ENCODE data around the gene TNFRSF6B. TPM values are rescaled to one million over a fixed set of nuclear protein-coding genes. Genes with fewer than 3 reads are reported as not detected.

Gene TNFRSF6B
- total and polyA plus RNA-seq, 2 donors (not counting 3 experiments of a cell fraction or from before 2014, with no cell fraction given) = 0.69 to 11.3 TPM

GRCh38 chr20:63667858-63668257 is 28.6 kb upstream of the TNFRSF6B start:
- TF ChIP-seq CTCF (IDR thresholded peaks at IDR 0.05; ENCODE audit: extremely low read depth in 1 of 2, insufficient read depth in 1 of 2, low read depth in 1 of 2, low read length in 2 of 2) = no peak
- no peak for TF ChIP-seq GATA2 (IDR thresholded peaks at IDR 0.05; ENCODE audit: insufficient read depth, insufficient read length, low read depth, low read length)
- TF ChIP-seq EZH2 (IDR thresholded peaks at IDR 0.05; ENCODE audit: borderline replicate concordance, low read depth, low read length, severe bottlenecking) = no peak
- no peak for TF ChIP-seq FOS (IDR thresholded peaks at IDR 0.05; ENCODE audit: borderline replicate concordance, insufficient read depth, low read length)
- TF ChIP-seq JUN (IDR thresholded peaks at IDR 0.05; ENCODE audit: borderline replicate concordance, insufficient read depth, insufficient read length, low read depth) = no peak
- TF ChIP-seq POLR2A (IDR thresholded peaks at IDR 0.05; ENCODE audit: low read depth, low read length) = no peak
- TF ChIP-seq MAX (IDR thresholded peaks at IDR 0.05; ENCODE audit: insufficient read depth, insufficient read length) = no peak
- TF ChIP-seq POLR2AphosphoS5 (IDR thresholded peaks at IDR 0.05; ENCODE audit: insufficient read depth, low read depth, low read length) = no peak
- TF ChIP-seq MYC (IDR thresholded peaks at IDR 0.05; ENCODE audit: low read depth, low read length) = no peak
- BruUV-seq (replicated peaks) = no TSS peak
- Histone ChIP-seq H2AFZ (ENCODE audit: low read depth, low read length) (no peak overlapping the region), H3K27me3 (ENCODE audit: control insufficient read depth in 2 of 2, insufficient read depth in 2 of 2, low read length in 2 of 2) (no peaks in the 10 kb centered on the region), H4K20me1 (replicated peaks; ENCODE audit: control insufficient read depth, extremely low read depth, insufficient read depth, low read length) (no peaks in the 10 kb centered on the region), H3K4me2 (ENCODE audit: insufficient read depth, low read length) (no peak overlapping the region), H3K36me3 (ENCODE audit: control insufficient read depth in 2 of 2, extremely low read depth in 1 of 2, insufficient read depth in 2 of 2, low read length in 2 of 2) (peaks cover 2 to 31% of the 10 kb centered on the region in 2 experiments), H3K9me1 (replicated peaks; ENCODE audit: control insufficient read depth, extremely low read depth, insufficient read depth, low read length) (no peaks in the 10 kb centered on the region), H3K27ac (ENCODE audit: insufficient read depth, low read depth, low read length) (no peak overlapping the region), H3K9ac (replicated peaks; ENCODE audit: extremely low read depth, insufficient read depth, low read length) (no peak overlapping the region), H3K4me3 (replicated peaks in 1 of 3; ENCODE audit: insufficient read depth in 1 of 3, low read depth in 1 of 3, low read length in 3 of 3) (no peak overlapping the region), H3K9me3 (replicated peaks; ENCODE audit: control insufficient read depth, insufficient read depth, low read length) (no peaks in the 10 kb centered on the region), H3K79me2 (ENCODE audit: control insufficient read depth, insufficient read depth, low read length) (peaks cover 3% of the 10 kb centered on the region), H3K4me1 (ENCODE audit: control insufficient read depth, extremely low read depth, insufficient read depth, low read length) (no peaks in the 10 kb centered on the region)
- dilution Hi-C loops (cut with MboI; ENCODE audit: extremely low pct_ligation_motif_present, low sequenced_read_pairs) = no loop called here
- FAIRE-seq (no peak), DNase-seq (ENCODE audit: low read depth, low spot score) (no peak)
- ChIA-PET POLR2A (no interaction called here), CTCF (interaction anchor here (2.1 kb wide), 1 partner anchor 10 kb away, joined by 7 read pairs; the partner anchor contains the start of gene RTEL1)
- intact Hi-C loops (cut with micrococcal nuclease) = no loop called here
